ENCODE results near the gene COMP. TPM values are rescaled to one million over a fixed set of nuclear protein-coding genes. Genes with fewer than 3 reads are reported as not detected.

COMP gene
- total RNA-seq, 1 experiment from 2014 or later: not detected

- Histone ChIP-seq H3K79me2 (ENCODE audit: low read depth) (no peaks in the 10 kb centered on the region), H2AFZ (no peak overlapping the region), H3K4me2 (peak overlapping the region; percentile 63), H3K4me1 (replicated peaks; ENCODE audit: insufficient read depth) (peaks cover 48% of the 10 kb centered on the region), H3K9me2 (ENCODE audit: insufficient read depth) (no peaks in the 10 kb centered on the region), H3K9me3 (ENCODE audit: insufficient read depth, low read depth) (no peaks in the 10 kb centered on the region), H3K36me3 (ENCODE audit: low read depth) (no peaks in the 10 kb centered on the region), H3K27ac (peak overlapping the region; percentile 24), H3F3A (ENCODE audit: insufficient read depth, low read depth) (peaks cover 36% of the 10 kb centered on the region), H3K4me3 (no peak overlapping the region), H3K27me3 (ENCODE audit: insufficient read depth, low read depth) (no peaks in the 10 kb centered on the region), H4K20me1 (ENCODE audit: insufficient read depth) (no peaks in the 10 kb centered on the region)
- peak in 1 of 2 experiments; percentile 30 for DNase-seq
- no TSS peak for BruUV-seq (replicated peaks)
- CTCF ChIA-PET: no interaction called here
- intact Hi-C loops (cut with micrococcal nuclease; ENCODE audit: unreplicated experiment): loop anchor here (10.0 kb wide), 1 partner anchor 160 kb away; the partner anchor contains the start of gene CRLF1
- POLR2A ChIA-PET (ENCODE audit: unreplicated experiment): interaction anchor here (0.6 kb wide), 1 partner anchor 20 kb away, joined by 5 read pairs; no protein-coding TSS in a partner anchor
- TF ChIP-seq CTCF (conservative IDR thresholded peaks at IDR 0.05): no peak
- no peak for TF ChIP-seq EZH2 (IDR thresholded peaks at IDR 0.05; ENCODE audit: low read depth)
These were observed 25.9 kb downstream of the COMP start for GRCh38 chr19:18765224-18765623.

- peak overlapping the region; percentile 24 for H3K27ac ChIP-seq
- DNase-seq: peak in 1 of 2 experiments; percentile 86
- no TSS peak for BruUV-seq (replicated peaks)
- ChIA-PET POLR2A (ENCODE audit: unreplicated experiment) (interaction anchor here (0.6 kb wide), 1 partner anchor 20 kb away, joined by 5 read pairs; no protein-coding TSS in a partner anchor), CTCF (no interaction called here)
- no peaks in the 10 kb centered on the region for H4K20me1 ChIP-seq (ENCODE audit: insufficient read depth)
- peaks cover 48% of the 10 kb centered on the region for H3K4me1 ChIP-seq (replicated peaks; ENCODE audit: insufficient read depth)
- peak overlapping the region; percentile 63 for H3K4me2 ChIP-seq
- H3F3A ChIP-seq (ENCODE audit: insufficient read depth, low read depth): peaks cover 36% of the 10 kb centered on the region
- no peaks in the 10 kb centered on the region for H3K36me3 ChIP-seq (ENCODE audit: low read depth)
- no peaks in the 10 kb centered on the region for H3K27me3 ChIP-seq (ENCODE audit: insufficient read depth, low read depth)
- no peaks in the 10 kb centered on the region for H3K9me2 ChIP-seq (ENCODE audit: insufficient read depth)
- intact Hi-C loops (cut with micrococcal nuclease; ENCODE audit: unreplicated experiment): loop anchor here (1.0 to 10.0 kb wide), 4 partner anchors 70 to 160 kb away; partner anchors contain the start of gene CRLF1
- TF ChIP-seq CTCF (conservative IDR thresholded peaks at IDR 0.05) (no peak), EZH2 (IDR thresholded peaks at IDR 0.05; ENCODE audit: low read depth) (no peak)
- no peaks in the 10 kb centered on the region for H3K79me2 ChIP-seq (ENCODE audit: low read depth)
- no peak overlapping the region for H2AFZ ChIP-seq
- no peak overlapping the region; the same call in 1 of the 2 replicates for H3K4me3 ChIP-seq
- H3K9me3 ChIP-seq (ENCODE audit: insufficient read depth, low read depth): no peaks in the 10 kb centered on the region
These were observed 26.5 kb downstream of the COMP start for GRCh38 chr19:18764591-18765051.

GRCh38 chr19:18763674-18764590 lies 27.2 kb downstream of the COMP start:
- intact Hi-C loops (cut with micrococcal nuclease; ENCODE audit: unreplicated experiment): loop anchor here (1.0 to 10.0 kb wide), 4 partner anchors 70 to 159 kb away; partner anchors contain the start of gene CRLF1
- peak; percentile 85 to 87 for DNase-seq
- Histone ChIP-seq H2AFZ (no peak overlapping the region), H3K36me3 (ENCODE audit: low read depth) (no peaks in the 10 kb centered on the region), H3K27me3 (ENCODE audit: insufficient read depth, low read depth) (no peaks in the 10 kb centered on the region), H3K4me2 (peak overlapping the region; percentile 63), H4K20me1 (ENCODE audit: insufficient read depth) (no peaks in the 10 kb centered on the region), H3K9me2 (ENCODE audit: insufficient read depth) (no peaks in the 10 kb centered on the region), H3F3A (ENCODE audit: insufficient read depth, low read depth) (peaks cover 41% of the 10 kb centered on the region), H3K4me3 (no peak overlapping the region; the same call in 1 of the 2 replicates), H3K27ac (peak overlapping the region; percentile 24), H3K79me2 (ENCODE audit: low read depth) (no peaks in the 10 kb centered on the region), H3K4me1 (replicated peaks; ENCODE audit: insufficient read depth) (peaks cover 41% of the 10 kb centered on the region), H3K9me3 (ENCODE audit: insufficient read depth, low read depth) (no peaks in the 10 kb centered on the region)
- BruUV-seq (replicated peaks): no TSS peak
- POLR2A ChIA-PET (ENCODE audit: unreplicated experiment): no interaction called here
- CTCF ChIA-PET: no interaction called here
- TF ChIP-seq CTCF (conservative IDR thresholded peaks at IDR 0.05) (no peak), EZH2 (IDR thresholded peaks at IDR 0.05; ENCODE audit: low read depth) (no peak)
